DMS 273 treated with DMSO at 0.1 percent for 48 hours (cell line): ENCODE data around the gene OAS1.

Experiments used
- DNase-seq: peaks from one replicate; lab custom pipeline; 2025; lab: John Stamatoyannopoulos, UW

OAS1 gene

DNA sequence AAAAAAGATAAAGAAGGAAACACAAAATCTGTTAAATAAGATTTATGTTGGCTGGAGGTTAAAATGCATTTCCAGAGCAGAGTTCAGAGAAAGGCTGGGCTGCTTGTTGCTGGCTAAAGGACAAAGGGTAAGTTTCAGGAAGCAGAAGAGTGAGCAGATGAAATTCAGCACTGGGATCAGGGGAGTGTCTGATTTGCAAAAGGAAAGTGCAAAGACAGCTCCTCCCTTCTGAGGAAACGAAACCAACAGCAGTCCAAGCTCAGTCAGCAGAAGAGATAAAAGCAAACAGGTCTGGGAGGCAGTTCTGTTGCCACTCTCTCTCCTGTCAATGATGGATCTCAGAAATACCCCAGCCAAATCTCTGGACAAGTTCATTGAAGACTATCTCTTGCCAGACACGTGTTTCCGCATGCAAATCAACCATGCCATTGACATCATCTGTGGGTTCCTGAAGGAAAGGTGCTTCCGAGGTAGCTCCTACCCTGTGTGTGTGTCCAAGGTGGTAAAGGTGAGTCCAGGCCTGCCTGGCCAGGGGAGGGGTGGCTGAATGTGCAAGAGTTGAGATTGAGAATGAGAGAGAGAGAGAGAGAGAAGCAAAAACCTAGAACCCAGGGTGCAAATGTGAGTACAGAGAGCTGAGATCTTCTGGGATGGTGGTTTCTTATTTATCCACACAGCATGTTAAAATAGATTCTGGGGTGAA lies at the start of gene OAS1:
Gene OAS1, plus strand, starts transcription at position 251 of the 703 bp plus-strand sequence. Its CDS starts 78 bp downstream, at position 329.
- peak; percentile 1 for DNase-seq

DNA sequence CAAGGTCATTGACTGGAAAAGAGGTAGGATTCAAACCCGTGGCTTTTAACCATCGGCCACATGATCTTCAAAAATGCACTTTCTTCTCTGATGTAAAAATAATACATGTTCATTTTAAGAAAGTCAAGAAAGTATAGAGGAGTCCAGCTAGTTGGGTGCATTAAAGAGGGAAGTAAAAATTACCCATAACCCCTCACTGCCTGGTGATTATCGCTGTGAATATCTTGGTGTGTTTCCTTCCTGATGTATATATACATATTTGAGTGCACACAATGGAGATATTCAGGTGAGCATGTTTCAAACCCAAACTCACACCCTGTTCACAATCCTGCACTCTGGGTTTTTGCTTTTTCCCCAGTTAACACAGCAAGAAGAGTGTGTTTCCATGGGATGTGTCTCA lies 47.5 kb upstream of the OAS1 start:
- DNase-seq, result no peak

DNA sequence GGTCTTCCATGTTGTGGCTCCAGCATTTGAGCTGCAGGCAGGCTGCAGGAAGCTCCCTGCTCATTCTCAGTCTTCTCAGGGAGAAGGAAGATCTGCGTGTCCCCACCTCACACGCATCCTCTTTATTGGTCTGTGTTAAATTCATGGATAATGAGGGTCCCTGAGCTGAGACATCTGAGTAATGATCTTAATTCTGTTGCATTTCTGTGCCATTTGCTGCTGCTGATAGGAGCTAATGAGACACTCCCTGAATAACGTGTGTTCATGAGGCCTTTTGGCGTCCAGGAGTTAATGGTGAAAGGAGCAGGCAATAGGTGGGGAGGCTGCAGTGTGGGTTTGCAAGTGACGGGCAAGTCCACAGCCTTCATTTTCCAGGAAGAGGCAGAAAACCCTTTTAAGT lies 46.6 kb upstream of the OAS1 start:
- no peak for DNase-seq

DNA sequence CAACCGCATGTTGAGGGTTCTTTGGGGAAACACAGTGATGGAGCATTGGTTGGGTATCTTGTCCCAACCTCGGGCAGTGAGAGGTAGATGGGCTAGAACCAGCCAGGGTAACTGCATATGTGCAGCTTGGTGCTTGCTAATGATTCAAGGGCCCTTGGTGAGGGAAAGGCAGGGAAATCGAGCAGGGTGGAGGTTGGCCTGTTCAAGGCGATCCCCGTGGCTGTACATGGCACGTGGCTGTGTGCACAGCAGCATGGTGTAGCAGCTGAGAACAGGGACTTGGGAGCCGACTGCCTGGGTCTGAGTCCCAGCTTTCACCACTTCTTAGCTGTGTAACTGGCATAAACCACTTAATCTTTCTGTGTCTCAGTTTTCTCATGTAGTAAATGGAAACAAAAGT lies 45.5 kb upstream of the OAS1 start:
- DNase-seq, result no peak

DNA sequence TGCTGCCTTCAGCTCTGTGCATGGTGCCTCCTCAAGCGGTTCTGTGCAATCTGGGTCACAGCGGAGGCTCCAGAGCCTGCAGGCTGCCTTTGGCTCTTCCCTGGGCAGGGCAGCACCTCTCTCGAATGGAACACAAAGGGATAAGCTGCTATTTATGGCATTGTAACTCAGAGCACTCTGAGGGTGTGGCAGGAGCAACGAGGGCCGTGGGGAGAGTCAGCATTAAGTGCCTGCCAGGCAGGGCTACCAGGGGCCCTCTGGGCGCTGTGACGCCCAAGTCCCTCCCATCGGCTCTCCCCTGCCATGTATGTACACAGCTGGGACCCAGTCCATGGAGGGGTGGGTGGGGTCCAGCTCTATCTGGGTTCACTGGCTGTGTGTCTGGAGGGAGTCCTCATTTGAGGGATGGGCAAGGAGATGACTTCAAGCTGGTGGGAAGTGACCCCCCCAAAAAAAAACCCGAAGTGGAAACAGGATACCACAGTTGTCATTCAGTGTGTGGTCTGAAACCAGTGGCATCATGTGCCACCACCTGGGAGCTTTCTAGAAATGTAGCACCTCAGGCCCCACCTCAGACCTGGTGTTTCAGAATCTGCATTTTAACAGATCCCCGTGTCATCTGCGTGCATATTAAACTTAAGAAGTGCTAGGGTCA lies 44.0 kb upstream of the OAS1 start:
- no peak for DNase-seq

DNA sequence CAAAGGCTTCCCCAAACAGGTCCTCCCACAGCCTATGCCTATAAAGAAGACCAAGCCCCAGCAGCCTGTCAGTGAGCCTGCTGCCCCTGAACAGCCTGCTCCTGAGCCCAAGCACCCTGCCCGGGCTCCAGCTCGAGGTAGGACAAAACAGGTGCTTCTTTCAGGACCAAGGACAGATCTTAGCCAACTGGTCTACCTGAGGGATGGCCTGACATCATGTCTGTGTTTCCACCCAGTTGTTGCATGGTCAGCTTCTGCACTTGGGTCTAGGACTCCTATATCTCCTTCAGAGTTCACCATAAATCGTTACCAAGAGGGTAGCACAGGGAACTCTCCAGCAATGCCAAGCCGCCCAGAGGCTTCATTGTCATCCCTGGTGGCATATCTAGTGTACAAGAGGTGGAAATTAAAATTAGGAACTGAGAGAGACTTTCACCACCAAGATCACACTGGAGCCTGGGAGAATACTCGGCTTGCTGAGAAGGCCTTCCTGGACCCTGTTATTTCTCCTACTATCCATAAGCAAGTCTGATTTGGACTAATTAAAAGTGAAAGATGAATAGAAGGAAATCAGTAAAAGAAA lies 38.2 kb upstream of the OAS1 start:
- DNase-seq, result no peak

DNA sequence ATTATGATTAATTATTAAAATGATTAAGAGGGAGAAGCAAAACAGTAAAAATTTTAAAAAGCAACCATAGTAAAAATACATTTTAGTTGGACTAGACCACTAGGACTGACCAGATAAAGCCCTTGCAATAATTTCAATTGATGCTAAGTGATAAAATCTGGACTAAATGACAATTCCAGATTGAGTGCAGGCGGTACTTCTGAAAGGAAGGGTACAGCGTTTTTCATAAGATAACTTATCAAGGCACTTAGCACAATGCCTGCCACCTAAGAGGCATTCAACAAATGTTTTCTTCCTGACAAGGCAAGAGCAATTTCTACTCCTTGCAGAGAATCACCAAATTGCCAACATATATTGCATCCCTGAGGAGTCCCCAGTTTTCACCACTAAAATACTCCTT lies 37.7 kb upstream of the OAS1 start:
- DNase-seq, result no peak

DNA sequence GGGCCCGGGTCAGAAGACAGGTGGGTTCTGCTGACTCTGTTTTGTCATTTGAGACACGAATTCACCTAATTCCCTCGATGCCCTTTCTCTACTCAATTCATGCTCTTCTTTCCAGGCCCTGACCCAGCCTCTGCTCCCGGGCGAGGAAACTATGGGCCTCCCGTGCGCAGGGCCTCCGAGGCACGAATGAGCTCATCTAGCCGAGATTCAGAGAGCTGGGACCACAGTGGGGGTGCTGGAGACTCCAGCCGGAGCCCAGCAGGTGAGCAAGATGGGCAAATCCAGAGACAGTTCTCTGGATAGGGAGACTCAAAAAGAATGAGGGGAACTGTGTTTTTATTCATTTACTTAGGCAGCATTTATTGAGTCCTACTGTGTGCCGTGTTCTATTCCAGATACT lies 37.0 kb upstream of the OAS1 start:
- DNase-seq, result no peak

DNA sequence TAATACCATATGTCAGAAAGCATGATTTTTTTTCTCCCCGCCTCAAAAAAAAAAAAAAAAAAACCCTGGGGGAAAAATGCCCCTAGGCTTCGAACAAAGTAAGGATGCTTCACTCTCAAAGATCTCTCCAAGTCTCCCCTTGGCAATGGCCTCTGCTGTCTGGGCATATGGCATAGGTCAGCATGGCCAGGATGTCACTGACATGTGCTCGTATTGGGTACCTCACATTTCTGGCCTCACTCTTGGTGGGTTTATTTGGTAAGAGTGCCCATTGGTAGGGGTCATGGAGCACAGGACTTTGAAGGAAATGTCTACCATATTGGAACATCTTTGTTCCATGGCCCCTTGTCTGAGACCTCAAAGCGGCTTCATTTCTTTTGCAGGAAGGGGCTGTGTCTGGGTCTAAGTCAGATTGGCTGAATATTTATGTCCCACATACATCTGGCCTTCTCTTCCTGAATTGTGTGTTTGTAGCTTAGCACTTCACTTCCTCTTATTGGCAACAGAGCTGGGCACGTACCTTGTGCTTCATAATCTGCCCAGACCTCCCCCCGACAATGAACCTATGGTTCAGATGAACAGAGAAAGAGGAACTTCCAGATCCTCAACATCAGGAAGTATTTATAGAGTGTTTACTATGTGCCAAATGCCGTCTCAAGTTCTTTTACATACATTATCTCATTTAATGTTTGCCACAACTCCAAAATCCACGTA lies 36.3 kb upstream of the OAS1 start:
- DNase-seq, result no peak

DNA sequence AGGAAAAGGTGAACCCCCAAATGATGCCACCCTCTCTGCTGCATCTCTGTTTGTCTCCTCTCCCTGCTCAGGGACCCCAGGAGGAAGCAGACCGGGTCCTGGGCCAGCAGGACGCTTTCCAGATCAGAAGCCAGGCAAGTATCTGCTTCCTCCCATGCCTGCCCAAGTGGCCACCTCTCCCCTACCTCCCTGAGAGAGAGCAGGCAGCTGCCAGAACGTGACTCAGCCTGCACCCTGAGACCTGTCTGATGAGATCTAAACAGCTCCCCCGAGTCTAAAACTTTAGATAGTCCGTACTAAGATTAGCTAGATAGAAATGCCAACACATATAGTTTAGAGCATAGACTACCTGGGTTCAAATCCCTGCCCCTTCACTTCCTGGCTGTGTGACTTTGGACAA lies 31.2 kb upstream of the OAS1 start:
- no peak for DNase-seq

DNA sequence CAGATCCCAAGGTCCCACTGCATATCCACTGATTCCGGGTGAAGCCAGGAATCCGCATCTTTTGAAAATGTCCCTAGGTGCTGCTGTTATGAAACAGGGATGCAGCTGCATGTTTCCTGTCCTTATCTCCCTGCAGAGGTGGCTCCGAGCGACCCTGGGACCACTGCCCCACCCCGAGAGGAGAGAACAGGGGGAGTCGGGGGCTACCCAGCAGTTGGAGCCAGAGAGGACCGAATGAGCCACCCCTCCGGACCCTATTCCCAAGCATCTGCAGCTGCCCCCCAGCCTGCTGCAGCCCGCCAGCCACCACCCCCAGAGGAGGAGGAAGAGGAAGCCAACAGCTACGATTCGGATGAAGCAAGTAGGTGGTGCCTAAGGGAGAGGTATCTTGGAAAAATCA lies 30.3 kb upstream of the OAS1 start:
- DNase-seq, result no peak

DNA sequence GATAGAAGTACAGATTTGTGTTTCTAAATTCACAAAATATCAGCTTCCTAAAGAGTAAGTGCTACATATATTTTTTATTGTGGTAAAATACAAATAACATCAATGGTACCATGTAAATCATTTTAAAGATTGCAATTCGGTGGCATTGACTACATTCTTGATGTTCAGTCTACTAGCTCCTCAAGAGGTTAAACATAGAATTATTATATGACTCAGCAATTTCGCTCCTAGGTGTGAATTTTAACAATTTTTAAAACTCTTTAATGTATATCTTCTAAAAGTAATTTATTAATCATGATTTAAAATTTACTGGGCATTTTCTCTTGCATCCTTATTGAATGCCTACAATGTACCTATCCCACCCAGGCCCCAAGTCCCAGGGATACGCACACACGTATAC lies 29.8 kb upstream of the OAS1 start:
- DNase-seq, result no peak

DNA sequence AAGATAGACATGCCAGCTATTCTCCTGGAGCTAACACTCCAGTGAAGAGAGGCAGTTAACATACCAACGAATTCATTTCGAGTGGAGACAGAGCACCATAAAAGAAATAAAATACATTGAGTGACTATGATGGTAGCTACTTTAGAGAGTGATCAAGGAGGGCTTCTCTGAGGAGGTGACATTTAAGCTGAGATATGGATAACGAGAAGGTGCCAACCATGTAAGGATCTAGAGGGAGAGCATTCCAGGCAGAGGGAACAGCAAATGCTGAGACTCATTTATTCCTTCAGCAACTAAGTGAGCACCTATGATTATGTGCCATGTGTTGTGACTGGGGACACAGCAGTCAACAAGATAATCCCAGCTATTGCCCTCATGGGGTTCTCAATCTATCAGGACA lies 28.3 kb upstream of the OAS1 start:
- no peak for DNase-seq

DNA sequence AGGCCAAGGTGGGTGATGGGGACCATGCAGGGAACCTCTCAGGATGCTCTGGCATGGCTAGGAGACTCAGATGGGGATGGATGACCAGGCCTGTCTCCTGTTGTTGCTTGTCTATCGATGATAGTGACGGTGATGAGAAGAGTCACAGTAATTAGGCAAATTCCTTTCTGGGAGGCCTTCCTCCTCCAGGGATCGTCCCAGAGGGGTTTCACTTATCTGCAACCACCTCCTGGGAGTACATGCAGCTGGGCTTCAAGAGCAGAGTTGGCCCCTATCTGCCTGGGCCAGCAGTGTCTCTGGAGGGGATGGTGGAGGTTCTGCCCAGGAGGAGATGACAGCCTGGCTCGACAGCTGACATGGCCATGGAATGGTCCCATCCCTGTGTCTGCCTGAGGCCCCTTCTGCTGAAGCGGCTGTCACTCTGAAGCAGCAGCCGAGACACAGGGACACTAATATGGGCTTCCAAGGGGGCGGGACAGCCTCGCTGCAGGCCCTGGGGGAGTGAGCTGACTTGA lies 27.5 kb upstream of the OAS1 start:
- no peak for DNase-seq

DNA sequence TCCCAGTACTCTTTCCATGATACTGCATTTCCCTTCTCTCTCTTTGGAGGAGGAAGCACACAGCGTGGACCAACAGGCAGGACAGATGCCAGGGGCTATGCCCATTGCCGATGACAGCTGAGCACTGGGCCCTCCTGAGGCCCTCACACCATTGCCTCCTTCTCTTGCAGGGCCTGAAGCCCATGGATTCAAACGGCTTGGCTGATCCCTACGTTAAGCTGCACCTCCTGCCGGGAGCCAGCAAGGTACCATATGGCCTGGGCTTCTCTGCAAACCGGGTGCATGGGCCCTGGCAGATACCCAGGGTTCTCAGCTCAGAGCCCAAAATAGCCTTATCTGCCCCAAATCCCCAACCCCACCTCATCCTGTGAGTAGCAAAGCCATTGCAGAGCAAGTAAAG lies 25.2 kb upstream of the OAS1 start:
- DNase-seq, result peak; percentile 79

DNA sequence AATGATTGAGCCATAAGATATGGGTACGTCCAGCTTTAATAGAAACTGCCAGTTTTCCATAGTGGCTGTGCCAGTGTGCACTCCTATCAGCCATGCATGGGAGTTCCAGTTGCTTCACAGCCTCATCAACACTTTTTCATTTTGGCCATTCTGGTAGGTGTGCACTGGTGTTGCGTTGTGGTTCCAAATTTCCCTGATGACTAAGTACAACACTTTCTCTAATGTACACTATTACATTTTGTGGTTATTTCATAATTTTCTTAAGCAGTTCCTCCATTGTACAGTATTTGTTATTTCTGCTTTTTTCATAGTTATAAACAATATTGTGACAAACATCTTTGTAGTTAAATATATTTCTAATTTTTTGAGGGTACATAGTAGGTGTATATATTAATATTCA lies 21.5 kb upstream of the OAS1 start:
- no peak for DNase-seq

DNA sequence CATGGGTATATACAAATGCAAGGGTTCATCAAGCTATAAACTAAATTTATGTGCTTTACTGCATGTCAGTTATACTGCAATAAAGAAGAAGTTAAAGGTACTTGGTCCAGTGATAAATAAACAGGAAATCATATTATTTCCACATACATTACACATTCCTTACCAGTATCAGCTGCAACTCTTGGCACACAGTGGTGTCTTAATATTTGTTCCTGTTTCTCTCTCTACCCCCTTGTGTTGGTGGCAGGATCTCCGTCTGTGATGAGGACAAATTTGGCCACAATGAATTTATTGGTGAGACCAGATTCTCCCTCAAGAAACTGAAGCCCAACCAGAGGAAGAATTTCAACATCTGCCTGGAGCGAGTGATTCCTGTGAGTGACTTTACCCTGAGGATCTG lies 19.2 kb upstream of the OAS1 start:
- DNase-seq, result no peak

DNA sequence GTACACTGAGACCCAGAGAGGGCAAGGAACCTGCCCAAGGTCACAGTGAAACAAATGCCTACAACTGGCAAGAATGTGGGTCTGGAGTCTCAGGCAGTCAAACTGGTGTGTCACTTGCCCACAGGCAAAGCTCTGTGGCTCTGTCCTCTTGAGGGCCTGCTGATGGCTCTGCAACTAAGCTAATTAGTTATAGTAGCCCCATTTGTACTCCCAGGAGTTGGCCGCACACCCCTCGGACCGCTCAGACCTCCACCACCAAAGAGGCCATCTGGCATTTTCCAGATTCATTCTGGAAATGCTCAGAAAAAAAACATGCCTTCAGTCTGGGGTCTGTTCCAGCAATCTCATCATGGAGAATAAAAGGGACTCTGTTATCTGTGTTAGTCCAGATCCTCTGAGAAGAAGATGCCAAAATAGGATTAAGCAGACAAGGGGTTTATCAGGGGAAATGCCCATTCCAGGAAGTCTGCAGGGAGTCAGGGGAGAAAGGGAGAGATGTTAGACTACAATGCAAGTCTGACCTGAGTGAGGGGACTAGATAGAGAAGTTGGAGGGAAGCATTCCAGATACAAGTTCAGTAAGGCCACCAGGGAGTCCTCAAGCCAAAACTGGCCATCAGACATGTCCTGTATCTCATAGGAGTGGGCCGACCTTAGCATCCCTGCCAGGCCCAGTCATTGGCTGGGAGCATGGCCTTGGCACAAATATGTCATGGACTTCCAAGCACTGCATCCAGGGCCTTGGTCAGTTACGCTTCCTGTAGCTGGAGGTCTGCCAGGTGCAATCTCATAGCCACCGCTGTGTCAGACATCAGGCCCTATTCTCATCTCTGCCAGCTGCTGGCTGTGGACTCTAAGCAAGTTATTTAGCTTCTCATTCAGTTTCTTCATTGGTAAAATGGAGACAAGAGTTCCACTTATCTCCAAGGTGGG lies 15.4 kb upstream of the OAS1 start:
- no peak for DNase-seq

DNA sequence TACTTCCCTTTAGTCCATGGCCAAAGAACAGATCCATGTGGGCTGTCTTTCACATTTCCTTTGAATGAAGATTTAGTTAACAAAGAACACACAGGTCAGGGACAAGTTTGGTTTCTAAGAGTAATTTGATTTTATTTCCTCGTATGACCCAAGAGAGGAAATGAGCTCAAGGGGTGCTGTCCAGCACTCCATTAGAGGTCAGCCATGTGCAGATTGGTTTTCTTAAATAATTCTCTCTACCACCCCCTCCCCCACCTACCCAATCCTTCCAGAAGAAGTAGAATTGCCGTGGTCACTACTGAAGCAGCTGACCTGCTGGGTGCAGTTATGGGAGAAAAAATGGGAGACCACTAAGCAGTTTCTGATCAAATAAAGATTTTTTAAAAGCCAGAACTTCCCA lies 13.9 kb upstream of the OAS1 start:
- no peak for DNase-seq

DNA sequence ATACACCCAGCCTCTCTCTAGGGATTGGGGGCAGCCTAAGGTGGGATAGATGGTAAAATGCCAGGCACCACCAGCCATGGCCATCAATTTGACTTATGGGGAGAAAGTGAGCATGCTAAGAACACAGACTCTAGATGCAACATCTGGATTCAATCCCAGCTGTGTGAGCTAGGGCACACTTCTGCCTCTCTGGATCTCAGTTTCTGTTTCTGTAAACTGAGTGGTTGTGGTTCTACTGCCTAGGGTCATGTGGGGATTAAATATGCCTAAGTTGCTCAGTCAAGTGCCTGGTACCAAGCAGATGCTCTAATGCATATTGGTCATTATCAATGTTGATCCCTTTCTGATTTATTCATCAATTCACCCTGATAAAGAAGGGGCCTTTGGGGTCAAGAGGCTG lies 12.6 kb upstream of the OAS1 start:
- DNase-seq, result no peak

DNA sequence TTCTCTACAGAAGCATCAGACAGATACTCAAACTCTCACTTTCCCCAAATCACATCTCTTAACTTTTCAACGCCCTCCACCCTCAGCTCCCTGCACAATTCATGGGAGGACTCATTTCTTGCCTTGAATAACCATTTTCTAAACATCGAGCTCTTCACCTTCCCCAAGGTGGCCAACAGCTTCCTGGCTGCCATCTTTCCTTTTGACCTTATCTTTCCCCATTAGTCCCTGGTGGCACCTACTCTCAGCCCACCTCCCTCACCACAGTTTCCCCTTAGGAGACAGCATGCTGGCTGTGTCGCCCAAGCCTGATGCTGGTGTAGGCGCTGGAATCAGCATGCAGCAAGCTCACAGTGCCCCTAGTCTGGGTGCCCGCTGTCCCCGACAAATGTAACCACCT lies 8.4 kb upstream of the OAS1 start:
- no peak for DNase-seq
